22Rv1 (cell line): ENCODE results near the gene FBXL2.

Source experiments
- H3K27ac ChIP-seq: fragments of 450-650 bp; 2 replicates; pipeline ENCODE4 v1.5.1; 2017
- ZFX ChIP-seq: fragments of 450-650 bp; IDR thresholded peaks from 2 replicates; pipeline ENCODE4 v1.6.1; 2017; ENCODE audit warnings: antibody characterized with exemption, borderline replicate concordance
- TF ChIP-seq, protein P1 (sequence below): fragments of 450-650 bp; IDR thresholded peaks from 2 replicates; pipeline ENCODE4 v1.5.1; 2017; ENCODE audit warnings: mild to moderate bottlenecking

FBXL2 gene

DNA sequence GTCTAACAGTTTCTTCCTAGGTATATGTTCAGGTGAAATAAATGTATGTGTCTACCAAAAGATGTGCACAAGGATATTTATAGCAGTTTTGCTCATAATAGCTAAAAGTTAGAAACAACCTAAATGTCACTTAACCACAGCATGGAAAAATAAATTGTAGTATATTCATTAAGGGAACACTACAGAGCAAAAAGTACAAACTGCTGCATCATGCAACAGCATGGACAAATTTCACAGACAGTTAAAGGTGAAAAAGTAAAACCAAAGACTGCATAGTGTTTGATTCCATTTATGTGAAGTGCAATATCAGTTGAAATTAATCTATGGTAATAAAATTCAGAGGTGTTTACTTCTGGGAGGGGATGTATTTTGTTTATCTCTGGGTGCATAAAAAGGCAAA is 62.5 kb downstream of the FBXL2 start:
- no peak for TF ChIP-seq ZFX
- TF ChIP-seq, protein P1, sequence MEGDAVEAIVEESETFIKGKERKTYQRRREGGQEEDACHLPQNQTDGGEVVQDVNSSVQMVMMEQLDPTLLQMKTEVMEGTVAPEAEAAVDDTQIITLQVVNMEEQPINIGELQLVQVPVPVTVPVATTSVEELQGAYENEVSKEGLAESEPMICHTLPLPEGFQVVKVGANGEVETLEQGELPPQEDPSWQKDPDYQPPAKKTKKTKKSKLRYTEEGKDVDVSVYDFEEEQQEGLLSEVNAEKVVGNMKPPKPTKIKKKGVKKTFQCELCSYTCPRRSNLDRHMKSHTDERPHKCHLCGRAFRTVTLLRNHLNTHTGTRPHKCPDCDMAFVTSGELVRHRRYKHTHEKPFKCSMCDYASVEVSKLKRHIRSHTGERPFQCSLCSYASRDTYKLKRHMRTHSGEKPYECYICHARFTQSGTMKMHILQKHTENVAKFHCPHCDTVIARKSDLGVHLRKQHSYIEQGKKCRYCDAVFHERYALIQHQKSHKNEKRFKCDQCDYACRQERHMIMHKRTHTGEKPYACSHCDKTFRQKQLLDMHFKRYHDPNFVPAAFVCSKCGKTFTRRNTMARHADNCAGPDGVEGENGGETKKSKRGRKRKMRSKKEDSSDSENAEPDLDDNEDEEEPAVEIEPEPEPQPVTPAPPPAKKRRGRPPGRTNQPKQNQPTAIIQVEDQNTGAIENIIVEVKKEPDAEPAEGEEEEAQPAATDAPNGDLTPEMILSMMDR: no peak
- H3K27ac ChIP-seq: no peak overlapping the region

DNA sequence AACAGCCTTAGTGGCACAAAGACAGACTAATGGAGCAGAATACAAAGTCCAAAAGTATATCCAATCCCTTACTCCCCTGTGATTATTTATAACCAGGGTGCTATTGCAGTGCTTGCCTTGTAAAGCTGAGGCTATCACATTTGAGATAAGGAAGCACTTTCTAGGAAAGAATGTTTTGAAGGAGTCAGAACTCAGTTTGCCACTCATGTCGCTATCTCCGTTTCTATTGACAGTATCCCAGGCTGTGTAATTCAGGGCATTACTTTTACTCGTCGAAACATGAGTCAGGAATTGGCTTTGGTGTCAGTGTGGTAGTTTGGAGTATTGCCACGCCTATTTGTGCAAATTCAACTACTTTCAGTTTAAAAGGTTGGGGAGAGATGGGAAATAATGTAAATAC is 78.4 kb downstream of the FBXL2 start:
- TF ChIP-seq ZFX: no peak
- TF ChIP-seq, protein P1: no peak
- H3K27ac ChIP-seq: no peak overlapping the region

DNA sequence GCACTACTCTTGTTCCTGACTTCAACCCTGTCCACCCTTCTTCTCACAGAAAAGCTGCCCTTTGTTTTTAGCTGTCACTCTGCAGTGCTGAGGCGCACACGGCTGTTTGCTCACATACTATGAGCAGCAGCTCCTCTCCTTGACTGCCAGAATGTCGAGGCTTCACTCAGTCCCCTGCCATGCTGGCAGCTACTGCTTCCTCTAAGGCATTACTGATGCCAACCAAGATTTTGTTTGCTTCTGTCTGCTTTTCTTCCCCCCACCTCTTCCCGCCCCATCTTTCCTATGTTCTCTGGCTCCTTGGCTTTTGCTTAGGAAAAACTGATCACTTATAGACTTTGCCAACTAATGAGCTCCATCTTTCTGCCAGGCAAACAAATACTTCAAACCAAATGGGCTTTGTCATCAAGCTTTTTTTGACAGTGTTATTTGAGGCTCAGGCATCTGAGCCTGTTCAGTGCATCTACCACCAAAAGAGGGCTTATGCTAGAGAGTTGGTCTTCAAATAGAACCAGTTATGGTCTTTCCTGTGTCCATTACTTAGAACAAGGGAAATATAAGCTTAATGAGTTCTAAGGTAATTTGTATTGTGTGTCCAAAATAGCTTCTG is 81.0 kb downstream of the FBXL2 start:
- no peak overlapping the region for H3K27ac ChIP-seq
- TF ChIP-seq ZFX: no peak
- TF ChIP-seq, protein P1: no peak

DNA sequence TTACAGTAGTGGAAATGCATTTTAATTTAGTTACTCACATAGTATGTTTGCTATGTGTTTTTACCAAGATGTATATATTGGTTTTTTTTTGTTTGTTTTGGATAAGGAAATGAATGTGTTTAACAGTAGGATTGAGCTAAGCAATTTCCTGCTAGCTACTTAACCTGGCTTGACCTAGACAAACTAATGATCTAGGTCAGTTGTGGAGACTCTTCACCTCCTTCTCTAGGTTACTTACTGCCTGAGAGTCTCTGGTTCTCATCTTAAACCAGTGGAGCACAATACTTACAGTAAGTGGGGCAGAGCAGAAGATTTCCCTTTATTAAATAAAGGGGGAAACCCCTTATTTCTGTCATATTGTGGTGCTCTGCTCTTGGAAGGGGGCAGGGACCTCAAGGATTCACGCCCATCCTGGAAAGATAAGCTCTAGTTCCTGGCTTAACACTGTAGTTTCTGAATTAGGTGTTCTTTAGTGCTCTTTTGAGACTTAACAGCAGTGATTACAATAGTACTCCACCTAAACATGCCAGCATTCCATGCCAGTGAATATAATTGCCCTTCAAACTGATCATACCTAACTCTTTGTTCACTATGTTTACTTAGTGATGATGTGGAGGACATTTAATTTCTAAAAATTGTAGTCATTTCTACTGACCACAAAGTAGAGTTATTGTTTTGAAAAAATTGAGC is 83.0 kb downstream of the FBXL2 start:
- H3K27ac ChIP-seq: no peak overlapping the region

DNA sequence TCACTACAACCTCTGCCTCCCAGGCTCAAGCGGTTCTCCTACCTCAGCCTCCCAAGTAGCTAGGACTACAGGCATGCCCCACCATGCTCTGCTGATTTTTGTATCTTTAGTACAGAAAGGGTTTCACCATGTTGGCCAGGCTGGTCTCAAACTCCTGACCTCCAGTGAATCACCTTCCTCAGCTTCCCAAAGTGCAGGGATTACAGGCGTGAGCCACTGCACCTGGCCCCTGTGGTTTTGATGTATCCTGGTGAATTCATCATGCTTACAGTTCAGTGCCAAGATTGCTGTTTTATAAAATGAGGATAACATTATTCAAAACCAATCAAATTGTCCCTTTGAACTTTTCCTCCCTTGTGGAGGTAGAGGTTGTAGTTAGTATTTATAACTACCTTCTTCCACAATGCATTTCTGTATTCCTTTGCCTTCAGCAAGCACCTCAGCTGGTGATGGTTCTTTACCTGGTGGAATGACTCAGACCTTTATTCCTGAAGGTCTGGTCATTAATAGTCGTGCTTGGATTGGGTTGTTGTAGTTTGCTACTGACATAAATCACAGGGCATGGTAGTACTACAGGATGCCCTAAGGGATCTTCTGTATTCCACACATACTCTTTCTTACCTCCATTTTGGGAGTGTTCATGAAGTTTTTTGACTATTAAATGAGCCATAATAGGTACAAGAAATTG is 86.0 kb downstream of the FBXL2 start:
- H3K27ac ChIP-seq: no peak overlapping the region
- TF ChIP-seq, protein P1: no peak
- no peak for TF ChIP-seq ZFX

More for the DNA sequence above, 83.0 kb downstream of the FBXL2 start:
- TF ChIP-seq ZFX: no peak
- TF ChIP-seq, protein P1: no peak

DNA sequence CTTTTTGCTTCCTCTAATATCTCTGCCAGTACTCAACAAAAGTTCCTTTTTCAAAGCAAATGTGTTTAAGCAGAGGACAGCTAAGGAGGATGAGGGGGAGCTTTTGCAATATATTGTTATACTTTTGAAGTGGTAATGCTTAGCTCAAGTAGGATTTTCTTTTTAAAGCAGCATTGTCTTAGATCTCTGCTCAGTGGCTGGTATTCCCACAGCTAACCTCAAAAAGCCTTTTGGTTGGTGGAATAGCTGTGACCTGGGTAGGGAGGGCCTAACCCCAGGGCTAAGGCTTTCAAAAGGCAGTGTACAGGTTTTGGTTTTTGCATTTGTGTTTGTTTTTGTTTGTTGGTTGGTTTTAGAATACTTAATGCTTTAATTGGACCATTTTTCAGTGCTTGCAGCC is 86.8 kb downstream of the FBXL2 start:
- H3K27ac ChIP-seq: no peak overlapping the region

More for the DNA sequence above, 86.8 kb downstream of the FBXL2 start:
- TF ChIP-seq, protein P1: no peak
- no peak for TF ChIP-seq ZFX
